Inflammatory macrophage treated with lipopolysaccharide for 1 hour (primary cell): ENCODE results near the gene GFOD1.
"Not testable (repeated sequence)": the region's sequence is repeated elsewhere in the genome, so short reads cannot be mapped to it uniquely, and the experiment has no call there.

Experiments
- DNase-seq, 2 donors: peaks; one replicate each; pipeline ENCODE4 v3.0.0-alpha.2; 2020 to 2022

The GFOD1 gene

DNA sequence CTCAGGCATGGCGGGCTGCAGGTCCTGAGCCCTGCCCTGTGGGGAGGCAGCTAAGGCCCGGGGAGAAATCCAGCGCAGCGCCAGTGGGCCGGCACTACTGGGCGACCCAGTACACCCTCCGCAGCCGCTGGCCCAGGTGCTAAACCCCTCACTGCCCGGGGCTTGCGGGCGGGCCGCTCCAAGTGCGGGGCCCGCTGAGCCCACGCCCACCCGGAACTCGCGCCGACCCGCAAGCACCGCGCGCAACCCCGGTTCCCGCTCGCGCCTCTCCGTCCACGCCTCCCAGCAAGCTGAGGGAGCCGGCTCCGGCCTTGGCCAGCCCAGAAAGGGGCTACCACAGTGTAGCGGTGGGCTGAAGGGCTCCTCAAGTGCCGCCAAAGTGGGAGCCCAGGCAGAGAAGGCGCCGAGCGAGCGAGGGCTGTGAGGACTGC is 23.8 kb upstream of the GFOD1 start:
- DNase-seq: not testable (repeated sequence)

DNA sequence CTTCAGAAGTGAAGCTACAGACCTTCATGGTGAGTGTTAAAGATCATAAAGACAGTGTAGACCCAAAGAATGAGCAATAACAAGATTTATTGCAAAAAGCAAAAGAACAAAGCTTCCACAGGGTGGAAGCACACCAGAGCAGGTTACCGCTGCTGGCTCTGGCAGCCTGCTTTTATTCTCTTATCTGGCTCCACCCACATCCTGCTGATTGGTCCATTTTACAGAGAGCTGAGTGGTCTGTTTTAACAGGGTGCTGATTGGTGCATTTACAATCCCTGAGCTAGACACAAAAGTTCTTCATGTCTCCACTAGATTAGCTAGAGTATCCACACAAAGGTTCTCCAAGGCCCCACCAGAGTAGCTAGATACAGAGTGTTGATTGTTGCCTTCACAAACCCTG is 23.0 kb upstream of the GFOD1 start:
- DNase-seq: not testable (repeated sequence)

DNA sequence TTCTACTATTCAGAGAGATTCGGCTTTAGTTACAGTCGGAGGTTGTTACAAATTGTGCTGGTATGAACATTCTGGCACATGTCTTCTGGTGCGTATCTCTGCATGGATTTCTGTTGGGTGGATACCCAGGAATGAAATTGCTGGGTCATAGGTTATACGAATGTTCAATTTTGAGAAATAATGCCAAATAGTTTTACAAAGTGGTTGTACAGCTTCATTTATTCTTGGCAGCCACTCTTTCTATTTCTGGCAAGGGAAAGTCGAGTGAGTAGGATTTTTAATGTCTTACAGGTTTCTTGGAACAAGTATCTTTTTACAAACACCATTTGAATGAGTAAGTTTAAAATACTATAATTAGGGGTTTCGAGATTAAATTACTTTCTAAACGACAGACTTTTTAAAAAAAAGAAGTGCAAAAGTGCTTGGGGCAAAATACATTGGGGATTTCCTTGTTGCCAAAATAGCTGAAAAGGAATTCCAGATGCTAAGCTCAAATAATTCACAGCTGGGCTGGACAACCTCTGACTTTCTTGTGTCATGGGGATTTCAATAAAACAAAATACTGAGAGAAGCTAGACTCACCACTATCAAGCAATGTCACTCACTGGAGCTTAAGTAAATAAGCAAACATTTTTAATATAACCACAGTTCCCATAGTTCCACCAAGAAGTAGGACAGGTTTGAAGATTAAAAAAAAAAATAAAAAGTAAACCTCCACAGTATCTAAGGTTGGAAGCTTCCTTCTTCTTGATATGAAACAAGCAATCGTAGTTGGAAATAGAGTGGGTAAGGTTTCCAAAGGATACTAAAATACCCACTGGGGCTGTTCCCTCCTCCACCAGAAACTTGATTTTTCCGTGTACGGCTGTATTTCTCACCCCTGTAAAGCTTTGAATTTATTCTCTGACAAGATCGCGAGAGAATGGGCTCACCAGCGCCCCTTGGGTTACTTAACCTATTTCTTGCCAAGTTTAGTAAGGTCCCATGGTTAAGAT is 21.6 kb upstream of the GFOD1 start:
- DNase-seq: no peak

DNA sequence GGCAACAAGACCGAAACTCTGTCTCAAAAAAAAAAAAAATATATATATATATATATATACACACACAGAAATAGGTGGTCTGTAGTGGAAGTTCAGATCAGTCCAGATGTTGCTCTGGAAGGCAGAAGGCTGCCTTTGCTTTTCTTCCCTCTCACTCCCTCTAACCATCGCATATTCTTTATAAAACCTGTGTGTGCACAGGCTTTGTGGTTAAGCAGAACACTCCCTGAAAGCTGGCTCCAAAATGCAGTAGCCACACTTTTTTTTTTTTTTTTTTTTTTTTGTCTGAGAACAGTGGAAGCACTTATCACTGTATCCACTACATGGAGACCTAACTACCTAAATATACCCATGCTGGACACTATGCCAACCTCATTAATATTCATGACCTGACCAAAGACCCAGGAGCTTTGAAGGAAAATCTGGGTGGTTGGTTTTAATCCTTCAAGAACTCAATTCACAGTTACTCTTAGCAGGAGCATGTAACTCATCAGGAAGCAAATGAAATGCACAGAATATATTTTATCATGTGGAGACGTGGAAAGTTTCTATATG is 20.0 kb upstream of the GFOD1 start:
- no peak for DNase-seq

DNA sequence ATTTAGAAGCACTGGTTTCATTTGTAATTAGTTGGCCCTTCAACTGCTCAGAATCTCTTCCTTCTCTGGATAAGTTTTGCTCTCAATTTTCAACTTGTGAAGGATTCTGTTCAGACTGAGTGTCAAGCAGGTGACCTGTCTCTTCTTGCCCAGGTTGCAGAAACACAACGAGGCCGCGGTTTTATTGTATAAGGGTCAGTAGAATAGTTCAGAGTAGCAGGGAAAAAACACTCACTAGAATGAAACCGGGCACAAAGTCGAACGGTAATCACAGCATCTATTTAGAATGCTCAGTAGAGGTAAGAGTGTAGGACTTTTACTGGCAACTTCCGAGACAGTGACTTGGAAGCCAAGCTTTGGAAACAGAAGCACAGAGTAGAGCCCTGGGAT is 17.9 kb upstream of the GFOD1 start:
- no peak for DNase-seq

DNA sequence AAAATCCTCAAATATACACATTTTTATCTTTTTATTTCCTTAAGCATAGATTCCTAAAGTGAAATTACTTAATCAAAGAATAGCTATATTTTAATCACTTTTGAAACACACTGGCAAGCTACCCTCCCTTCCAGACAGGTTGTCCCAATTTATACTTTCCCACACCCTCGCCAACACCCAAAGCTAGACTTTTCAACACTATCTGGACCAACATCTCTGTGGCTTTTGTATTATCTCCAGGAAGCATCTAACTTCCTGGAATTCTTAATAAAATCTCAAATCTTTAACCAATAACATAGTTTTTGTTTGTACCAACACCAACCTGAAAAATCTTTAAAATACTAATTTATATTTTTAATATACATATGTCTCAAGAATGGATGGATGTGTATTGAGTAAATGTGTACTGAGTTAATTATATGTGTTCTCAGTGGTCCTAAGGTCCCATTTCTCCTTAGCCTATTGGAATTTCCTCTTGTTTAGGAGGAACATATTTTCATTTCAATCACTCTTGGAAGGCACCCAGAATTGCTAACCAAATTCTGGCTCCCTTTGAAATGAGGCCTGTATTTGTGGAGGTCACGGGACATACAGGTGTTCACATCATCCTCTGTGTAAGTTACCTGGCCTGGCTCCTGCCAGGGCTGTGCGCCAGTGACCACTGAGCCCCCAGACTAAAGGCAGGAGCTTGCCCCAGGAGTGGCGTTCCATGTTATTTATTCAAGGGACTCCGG is 17.4 kb upstream of the GFOD1 start:
- no peak for DNase-seq

DNA sequence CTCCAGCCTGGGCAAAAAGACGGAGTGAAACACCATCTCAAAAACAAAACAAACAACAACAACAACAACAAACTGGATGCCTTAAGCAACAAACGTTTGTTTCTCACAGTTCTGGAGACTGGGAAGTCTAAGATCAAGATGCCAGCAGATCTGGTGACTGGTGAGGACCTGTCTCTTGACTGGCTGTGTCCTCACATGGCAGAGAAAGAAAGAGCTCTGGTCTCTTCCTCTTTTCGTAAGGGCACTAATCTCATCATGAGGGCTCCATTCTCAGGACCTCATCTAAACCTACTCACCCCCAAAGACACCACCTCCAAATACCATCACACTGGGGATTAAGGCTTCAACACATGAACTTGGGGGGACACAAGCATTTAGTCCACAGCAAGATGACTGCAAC is 13.5 kb upstream of the GFOD1 start:
- peak; percentile 4 to 15 for DNase-seq

GRCh38 chr6:13500264-13500663 is 12.9 kb upstream of the GFOD1 start:
- DNase-seq: peak; percentile 74 to 95

GRCh38 chr6:13496513-13497190 is 9.3 kb upstream of the GFOD1 start:
- peak; percentile 27 to 60 for DNase-seq

DNA sequence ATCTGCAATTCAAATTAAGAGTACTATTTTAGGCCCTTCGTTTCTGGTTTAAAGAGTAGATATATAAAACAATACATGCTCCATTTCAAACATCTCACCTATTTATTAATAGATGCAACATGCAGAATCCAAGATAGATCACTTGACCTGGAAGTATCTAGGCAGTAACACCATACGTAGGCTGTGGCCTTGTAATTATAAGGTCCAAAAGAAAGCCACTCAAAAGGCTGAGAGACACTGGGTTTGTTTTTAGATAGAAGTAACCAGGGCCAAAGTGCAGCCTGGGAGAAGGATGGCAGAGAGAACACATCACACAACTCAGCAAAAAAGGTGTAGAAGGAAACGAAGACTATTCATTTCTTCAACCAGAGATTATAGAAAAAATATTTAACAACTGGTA is 8.4 kb upstream of the GFOD1 start:
- DNase-seq: no peak

- DNase-seq: no peak
Observed at GRCh38 chr6:13495112-13495776, 7.8 kb upstream of the GFOD1 start.

GRCh38 chr6:13494137-13494536 is 6.7 kb upstream of the GFOD1 start:
- no peak for DNase-seq

DNA sequence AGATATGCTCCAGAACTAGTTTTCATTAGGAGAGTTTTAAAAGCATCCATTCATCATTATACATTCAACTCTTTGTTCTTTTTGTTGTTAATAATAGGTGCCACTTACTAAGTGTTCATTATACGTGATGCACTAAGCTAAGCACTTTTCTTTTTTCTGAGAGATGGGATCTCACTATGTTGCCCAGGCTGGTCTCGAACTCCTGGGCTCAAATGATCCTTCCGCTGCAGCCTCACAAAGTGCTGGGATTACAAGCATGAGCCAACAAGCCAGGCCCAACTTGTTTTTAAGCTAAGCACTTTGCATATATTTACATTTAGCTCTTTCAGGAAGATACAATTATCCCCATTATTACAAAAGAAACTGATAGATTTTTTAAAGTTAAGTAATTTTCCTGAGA is 5.7 kb upstream of the GFOD1 start:
- no peak for DNase-seq

GRCh38 chr6:13492357-13492756 is 5.0 kb upstream of the GFOD1 start:
- no peak for DNase-seq

DNA sequence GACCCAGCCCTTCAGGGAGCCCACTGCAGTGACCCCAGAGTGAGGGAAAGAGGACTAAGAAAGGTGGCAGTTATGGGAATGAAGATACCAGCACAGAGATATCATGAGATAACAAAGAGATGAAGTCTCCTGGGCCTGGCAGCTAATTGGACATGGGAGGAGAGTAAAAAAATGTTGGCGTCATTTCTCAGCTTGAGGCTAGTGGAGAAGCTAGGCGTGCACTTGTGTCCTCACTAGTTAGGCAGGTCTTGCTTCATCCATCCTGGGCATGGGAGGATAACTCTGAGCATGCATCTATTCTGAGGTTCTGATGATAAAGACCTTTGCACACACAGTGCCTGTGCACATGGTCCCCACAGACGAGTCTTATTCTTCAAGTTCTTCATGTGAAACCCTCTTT is 4.1 kb upstream of the GFOD1 start:
- no peak for DNase-seq

- DNase-seq: no peak
Observed at GRCh38 chr6:13490402-13490801, 3.0 kb upstream of the GFOD1 start.

- DNase-seq: no peak
Observed at GRCh38 chr6:13488896-13489237, 1.5 kb upstream of the GFOD1 start.

- no peak for DNase-seq
Observed at GRCh38 chr6:13488015-13488895, 855 bp upstream of the GFOD1 start.

GRCh38 chr6:13486679-13487121 is 700 bp downstream of the GFOD1 start:
- peak; percentile 64 to 65 for DNase-seq

DNA sequence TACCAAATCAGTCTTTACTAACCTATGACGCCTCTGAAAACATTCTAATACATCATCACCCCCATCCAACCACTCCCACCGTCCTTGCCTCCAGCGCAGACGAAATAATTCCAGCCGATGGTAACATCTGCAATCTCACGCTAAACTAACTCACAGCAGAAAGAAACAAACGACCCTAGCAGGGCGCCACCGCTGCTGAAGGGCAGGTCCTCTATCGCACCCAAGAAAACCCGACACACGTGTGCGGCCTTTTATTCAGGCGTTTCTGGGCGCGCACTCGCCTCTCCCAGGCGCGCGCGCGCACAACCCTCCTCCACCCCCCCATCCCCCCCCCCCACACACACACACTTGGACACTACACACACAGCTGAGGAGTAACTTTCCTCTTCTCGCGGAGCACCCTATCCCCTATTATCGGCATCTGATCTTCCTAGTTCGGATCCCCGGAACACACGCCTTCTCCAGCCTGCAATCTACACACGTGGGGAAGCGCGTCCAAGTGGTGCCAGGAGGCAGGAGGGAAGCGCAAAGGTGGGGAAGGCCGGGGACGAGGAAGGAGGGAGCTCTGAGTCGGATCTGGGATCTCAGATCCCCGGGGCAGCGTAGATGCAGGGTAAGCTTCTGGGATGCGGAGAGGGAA is 1.4 kb downstream of the GFOD1 start:
- peak in 1 of 2 donors; percentile 20 for DNase-seq

- DNase-seq: no peak
Observed at GRCh38 chr6:13485303-13485702, 2.1 kb downstream of the GFOD1 start.
